ENCODE results near the gene BLOC1S2. TPM values are rescaled to one million over a fixed set of nuclear protein-coding genes. Genes with fewer than 3 reads are reported as not detected.

The BLOC1S2 gene
- polyA plus RNA-seq (2013, experiment 1 of 4): 64.6 TPM
- 67.8 TPM for polyA plus RNA-seq (2013, experiment 2 of 4)
- polyA plus RNA-seq (2013, experiment 3 of 4): 63.7 TPM
- polyA plus RNA-seq (2013, experiment 4 of 4): 64.0 TPM

DNA sequence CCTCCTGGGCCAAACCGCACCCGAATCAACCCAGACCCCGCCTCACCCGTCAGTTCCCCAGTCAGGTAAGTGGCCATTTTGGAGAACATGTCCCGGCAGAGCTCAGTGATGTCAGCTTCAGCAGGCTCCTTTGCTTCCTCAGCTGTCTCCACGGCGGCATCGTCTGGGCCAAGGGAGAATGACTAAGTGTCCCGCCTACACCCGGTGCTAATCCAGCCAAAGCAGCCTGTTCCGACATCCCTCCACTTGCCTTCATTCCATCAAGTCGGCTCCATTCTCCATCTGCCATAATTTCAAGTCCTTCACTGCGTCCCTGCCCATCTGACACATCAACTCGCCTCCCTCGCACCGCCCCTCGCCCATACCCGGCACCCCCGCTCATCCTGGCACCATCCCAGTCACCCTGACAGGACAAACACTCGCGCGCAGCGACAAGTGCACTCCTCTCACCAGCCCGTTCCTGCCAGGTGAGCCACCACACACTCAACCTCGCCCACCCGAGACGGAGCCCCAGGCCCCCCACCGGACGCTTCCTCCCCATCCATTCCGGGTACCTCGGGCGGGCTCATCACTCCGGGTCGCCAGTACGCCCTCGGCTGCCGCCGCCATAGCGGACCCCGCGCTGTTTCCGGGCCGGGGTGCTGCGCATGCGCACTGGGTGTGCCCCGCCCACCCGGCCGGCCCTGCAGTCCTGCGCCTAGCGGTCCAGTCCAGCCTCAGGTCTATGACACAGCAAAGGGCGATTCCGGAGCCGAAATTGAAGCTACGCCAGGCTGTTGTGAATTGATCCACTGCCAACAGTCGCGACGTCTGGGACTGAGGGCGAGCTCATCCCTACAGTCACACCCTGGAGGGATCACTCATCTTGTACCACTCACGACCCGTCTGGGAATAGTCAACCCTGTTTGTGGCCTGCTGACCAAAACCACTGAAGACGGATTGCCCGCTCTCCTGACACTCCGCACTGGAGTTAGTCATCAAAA, at the start of gene BLOC1S2:
Gene BLOC1S2, minus strand, starts transcription at position 630 of the 983 bp plus-strand sequence. Its CDS starts 21 bp downstream, at position 609.
- Histone ChIP-seq H3K36me3 (ENCODE audit: control insufficient read depth, insufficient read depth, low read length) (no peaks in the 10 kb centered on the region), H3K27ac (ENCODE audit: insufficient read depth, low read depth, low read length, poor library complexity, severe bottlenecking) (peak within 1 kb of the TSS; percentile 39), H3K27me3 (ENCODE audit: control insufficient read depth, insufficient read depth, low read length, poor library complexity, severe bottlenecking) (no peaks in the 10 kb centered on the region), H3K4me3 (ENCODE audit: insufficient read depth, low read depth, low read length) (peak within 1 kb of the TSS; percentile 87), H3K9me3 (ENCODE audit: control insufficient read depth, low read length) (no peaks in the 10 kb centered on the region), H3K4me1 (ENCODE audit: control insufficient read depth, insufficient read depth, low read length) (no peaks in the 10 kb centered on the region)
- 6% methylated on average over 63 of the region's 63 CpGs for whole genome bisulfite sequencing, 2 experiments

DNA sequence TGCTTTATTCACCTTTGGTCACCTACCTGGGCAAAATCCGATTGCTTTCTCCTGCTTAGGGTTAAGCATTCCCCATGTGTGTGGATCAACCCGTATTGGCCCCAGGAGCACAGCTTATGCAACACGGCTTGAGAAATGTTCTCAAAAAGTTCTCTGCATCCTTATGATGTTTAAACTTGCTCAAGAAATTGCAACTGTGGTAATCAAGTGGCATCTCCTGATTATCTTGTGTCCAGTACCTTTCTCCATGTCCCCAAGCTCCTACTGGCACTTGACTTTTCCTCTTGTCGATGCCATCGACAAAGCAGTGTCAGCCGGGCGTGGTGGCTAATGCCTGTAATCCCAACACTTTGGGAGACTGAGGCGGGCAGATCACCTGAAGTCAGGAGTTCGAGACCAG, 48.3 kb upstream of the BLOC1S2 start:
- no peak overlapping the region for H3K4me3 ChIP-seq (ENCODE audit: insufficient read depth, low read depth, low read length)
- no peaks in the 10 kb centered on the region for H3K9me3 ChIP-seq (ENCODE audit: control insufficient read depth, low read length)
- H3K36me3 ChIP-seq (ENCODE audit: control insufficient read depth, insufficient read depth, low read length): no peaks in the 10 kb centered on the region
- H3K27ac ChIP-seq (ENCODE audit: insufficient read depth, low read depth, low read length, poor library complexity, severe bottlenecking): no peak overlapping the region
- H3K27me3 ChIP-seq (ENCODE audit: control insufficient read depth, insufficient read depth, low read length, poor library complexity, severe bottlenecking): peaks cover 11% of the 10 kb centered on the region
- no peaks in the 10 kb centered on the region for H3K4me1 ChIP-seq (ENCODE audit: control insufficient read depth, insufficient read depth, low read length)
- WGBS, 2 experiments: 88 to 90% methylated on average over 9 of the region's 9 CpGs

DNA sequence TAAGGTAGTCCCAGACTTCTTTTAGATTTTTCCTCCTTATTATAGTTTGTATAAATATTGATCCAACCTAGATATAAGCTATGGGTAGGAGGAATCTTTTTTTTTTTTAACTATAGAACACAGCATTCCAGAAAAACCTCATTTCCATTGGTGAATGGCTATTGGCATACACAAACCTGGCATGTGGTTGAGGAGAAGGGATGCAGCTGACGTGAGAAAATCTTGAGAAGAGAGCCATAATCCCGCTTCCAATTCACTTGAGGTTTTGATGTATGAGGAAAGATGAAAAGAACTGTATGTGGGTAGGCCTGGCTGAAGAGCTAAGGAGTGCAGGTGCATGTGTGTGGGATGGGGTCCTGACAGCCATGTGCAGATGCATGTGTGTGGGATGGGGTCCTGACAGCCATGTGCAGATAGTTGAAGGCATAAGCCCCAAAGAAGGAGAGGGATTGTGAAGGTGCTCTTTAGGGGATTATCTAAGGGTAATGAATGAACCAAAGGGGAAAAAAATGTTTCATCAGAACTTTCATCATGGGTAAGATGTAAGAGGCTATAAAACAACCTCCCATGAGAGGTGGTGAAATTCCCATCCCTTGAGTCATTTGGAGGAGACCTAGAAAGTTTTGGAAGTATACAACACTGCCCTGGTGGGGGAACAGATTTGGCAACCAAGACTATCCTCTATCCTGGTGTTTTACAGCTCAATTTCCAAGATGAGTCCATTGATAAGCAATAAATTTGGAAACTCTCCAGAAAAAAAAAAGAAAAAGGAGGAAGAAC, 47.4 kb upstream of the BLOC1S2 start:
- Histone ChIP-seq H3K4me1 (ENCODE audit: control insufficient read depth, insufficient read depth, low read length) (no peaks in the 10 kb centered on the region), H3K4me3 (ENCODE audit: insufficient read depth, low read depth, low read length) (no peak overlapping the region), H3K27ac (ENCODE audit: insufficient read depth, low read depth, low read length, poor library complexity, severe bottlenecking) (no peak overlapping the region), H3K27me3 (ENCODE audit: control insufficient read depth, insufficient read depth, low read length, poor library complexity, severe bottlenecking) (peaks cover 18% of the 10 kb centered on the region), H3K9me3 (ENCODE audit: control insufficient read depth, low read length) (no peaks in the 10 kb centered on the region), H3K36me3 (ENCODE audit: control insufficient read depth, insufficient read depth, low read length) (no peaks in the 10 kb centered on the region)
- WGBS, 2 experiments: 88 to 93% methylated on average over 2 of the region's 2 CpGs

DNA sequence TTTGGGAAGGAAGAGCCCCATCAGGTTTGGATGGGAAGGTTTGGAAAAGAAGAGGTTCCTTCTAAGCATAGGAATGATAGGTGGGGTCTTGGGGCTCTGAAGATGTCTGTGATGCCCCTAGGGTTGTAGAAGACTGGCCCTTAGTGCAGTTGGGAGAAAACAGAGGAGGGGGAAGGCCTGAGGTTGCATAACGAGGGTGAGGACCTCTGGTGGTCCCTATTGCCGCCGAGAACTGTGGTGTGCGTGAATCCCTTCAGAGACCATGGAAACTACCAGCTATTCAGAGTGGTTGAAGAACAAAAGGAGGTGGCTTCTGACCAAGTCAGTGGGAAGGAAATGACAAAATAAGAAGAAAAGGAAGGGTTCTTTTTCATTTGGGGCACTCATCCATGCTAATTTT, 46.6 kb upstream of the BLOC1S2 start:
- Histone ChIP-seq H3K4me3 (ENCODE audit: insufficient read depth, low read depth, low read length) (no peak overlapping the region), H3K27ac (ENCODE audit: insufficient read depth, low read depth, low read length, poor library complexity, severe bottlenecking) (no peak overlapping the region), H3K27me3 (ENCODE audit: control insufficient read depth, insufficient read depth, low read length, poor library complexity, severe bottlenecking) (peaks cover 22% of the 10 kb centered on the region), H3K36me3 (ENCODE audit: control insufficient read depth, insufficient read depth, low read length) (no peaks in the 10 kb centered on the region), H3K4me1 (ENCODE audit: control insufficient read depth, insufficient read depth, low read length) (no peaks in the 10 kb centered on the region), H3K9me3 (ENCODE audit: control insufficient read depth, low read length) (no peaks in the 10 kb centered on the region)
- 46 to 58% methylated on average over 4 of the region's 4 CpGs for WGBS, 2 experiments

DNA sequence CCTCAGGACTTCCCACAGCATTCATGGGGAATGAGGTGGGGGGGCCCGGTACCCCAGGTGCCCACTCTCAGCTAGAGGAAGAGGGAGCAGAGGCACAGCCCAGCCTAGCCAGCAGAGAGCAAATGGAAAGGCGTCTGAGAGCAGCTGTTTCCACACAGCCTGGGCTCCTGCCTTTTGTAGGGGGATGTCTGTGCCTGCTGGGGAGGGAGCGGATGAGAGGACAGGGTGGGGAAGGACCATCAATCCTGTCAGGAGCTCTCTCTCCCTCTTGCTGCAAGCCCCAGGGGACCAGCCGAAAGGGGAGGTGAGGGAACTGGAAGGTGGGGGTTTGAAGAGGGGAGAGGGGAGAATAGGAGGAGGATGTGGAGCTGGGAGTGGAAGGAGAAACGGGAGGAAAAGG, 43.6 kb upstream of the BLOC1S2 start, which contains the start of gene PKD2L1:
Gene PKD2L1, minus strand, starts transcription at position 150 of the 400 bp plus-strand sequence. Its CDS starts 125 bp downstream, at position 25.
- H3K9me3 ChIP-seq (ENCODE audit: control insufficient read depth, low read length): no peaks in the 10 kb centered on the region
- 60 to 70% methylated on average over 5 of the region's 5 CpGs for WGBS, 2 experiments
- H3K27me3 ChIP-seq (ENCODE audit: control insufficient read depth, insufficient read depth, low read length, poor library complexity, severe bottlenecking): peaks cover 42% of the 10 kb centered on the region
- H3K27ac ChIP-seq (ENCODE audit: insufficient read depth, low read depth, low read length, poor library complexity, severe bottlenecking): no peak within 1 kb of the TSS
- H3K4me3 ChIP-seq (ENCODE audit: insufficient read depth, low read depth, low read length): no peak within 1 kb of the TSS
- no peaks in the 10 kb centered on the region for H3K4me1 ChIP-seq (ENCODE audit: control insufficient read depth, insufficient read depth, low read length)
- H3K36me3 ChIP-seq (ENCODE audit: control insufficient read depth, insufficient read depth, low read length): no peaks in the 10 kb centered on the region

DNA sequence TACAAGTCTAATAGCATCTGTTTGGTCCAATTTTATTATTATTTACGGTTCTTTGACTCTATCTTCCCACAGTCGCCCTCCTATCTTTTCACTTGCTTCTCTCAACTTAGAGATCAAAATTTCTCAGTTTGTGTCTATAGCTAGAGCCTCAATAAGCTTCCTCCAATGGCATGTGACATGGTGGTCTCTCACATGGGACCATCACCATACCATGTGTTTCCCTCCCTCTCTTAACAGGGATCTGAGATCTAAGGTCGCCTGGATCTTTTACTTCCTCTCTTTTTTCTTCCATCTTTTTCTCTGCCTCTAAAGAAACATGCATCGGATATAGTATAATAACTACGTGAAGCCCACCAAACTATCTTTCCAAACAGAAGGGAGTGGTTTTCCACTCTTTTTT, 41.7 kb upstream of the BLOC1S2 start:
- Histone ChIP-seq H3K36me3 (ENCODE audit: control insufficient read depth, insufficient read depth, low read length) (no peaks in the 10 kb centered on the region), H3K4me1 (ENCODE audit: control insufficient read depth, insufficient read depth, low read length) (no peaks in the 10 kb centered on the region), H3K9me3 (ENCODE audit: control insufficient read depth, low read length) (no peaks in the 10 kb centered on the region), H3K27ac (ENCODE audit: insufficient read depth, low read depth, low read length, poor library complexity, severe bottlenecking) (no peak overlapping the region), H3K4me3 (ENCODE audit: insufficient read depth, low read depth, low read length) (no peak overlapping the region), H3K27me3 (ENCODE audit: control insufficient read depth, insufficient read depth, low read length, poor library complexity, severe bottlenecking) (peaks cover 46% of the 10 kb centered on the region)
- 60 to 65% methylated on average over 5 of the region's 5 CpGs for WGBS, 2 experiments

DNA sequence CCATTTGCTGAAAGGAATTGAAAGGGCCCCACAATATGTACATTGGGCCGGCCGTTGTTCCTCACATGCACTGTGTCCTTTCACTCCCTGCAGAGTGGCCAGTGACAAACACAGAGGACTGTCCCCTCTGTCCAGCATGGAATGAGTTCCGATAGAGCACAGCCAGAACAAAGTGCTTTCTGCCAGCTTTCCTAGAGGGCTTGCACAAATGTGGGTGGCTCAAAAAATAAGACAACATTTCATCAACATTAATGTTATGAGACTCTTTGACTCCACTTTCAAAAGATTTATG, 41.2 kb upstream of the BLOC1S2 start:
- Histone ChIP-seq H3K4me1 (ENCODE audit: control insufficient read depth, insufficient read depth, low read length) (no peaks in the 10 kb centered on the region), H3K36me3 (ENCODE audit: control insufficient read depth, insufficient read depth, low read length) (no peaks in the 10 kb centered on the region), H3K4me3 (ENCODE audit: insufficient read depth, low read depth, low read length) (no peak overlapping the region), H3K27ac (ENCODE audit: insufficient read depth, low read depth, low read length, poor library complexity, severe bottlenecking) (no peak overlapping the region), H3K27me3 (ENCODE audit: control insufficient read depth, insufficient read depth, low read length, poor library complexity, severe bottlenecking) (peaks cover 46% of the 10 kb centered on the region), H3K9me3 (ENCODE audit: control insufficient read depth, low read length) (no peaks in the 10 kb centered on the region)
- WGBS, 2 experiments: 89% methylated on average over 3 of the region's 3 CpGs

DNA sequence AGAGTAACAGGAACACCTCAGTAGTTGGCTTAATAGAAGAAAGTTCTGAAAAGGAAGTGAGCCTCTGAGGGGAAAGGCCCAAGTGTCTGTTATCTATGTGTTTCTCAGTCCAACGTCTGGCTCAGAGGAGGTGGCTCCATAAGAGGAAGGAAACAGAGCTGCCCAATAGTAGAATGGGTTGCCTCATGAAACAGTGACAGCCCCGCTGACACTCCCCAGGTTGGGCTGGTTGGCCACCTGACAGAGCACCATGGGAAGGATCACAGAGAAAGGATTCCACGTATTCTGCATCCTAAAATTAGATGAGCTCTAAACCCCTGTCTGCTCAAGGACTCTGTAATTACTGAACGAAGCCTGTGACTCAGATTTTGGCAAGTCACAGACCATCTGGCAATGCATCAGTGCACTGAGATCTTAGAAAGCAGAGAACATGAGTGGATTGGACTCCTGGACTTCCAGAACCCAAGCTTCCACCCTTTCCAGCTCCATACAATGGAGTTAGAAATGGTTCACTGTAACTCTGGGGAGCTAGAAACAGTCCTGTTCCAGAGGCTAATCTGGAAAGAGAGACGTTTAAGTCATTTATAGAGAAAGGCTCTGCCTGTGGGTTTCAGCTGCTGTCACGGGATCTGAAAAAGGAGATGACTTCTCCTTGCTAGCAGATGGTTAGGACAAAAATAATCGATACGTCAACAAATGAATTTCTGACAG, 40.7 kb upstream of the BLOC1S2 start:
- 69% methylated on average over 8 of the region's 8 CpGs for WGBS, 2 experiments
- Histone ChIP-seq H3K27ac (ENCODE audit: insufficient read depth, low read depth, low read length, poor library complexity, severe bottlenecking) (no peak overlapping the region), H3K4me1 (ENCODE audit: control insufficient read depth, insufficient read depth, low read length) (no peaks in the 10 kb centered on the region), H3K27me3 (ENCODE audit: control insufficient read depth, insufficient read depth, low read length, poor library complexity, severe bottlenecking) (peaks cover 46% of the 10 kb centered on the region), H3K36me3 (ENCODE audit: control insufficient read depth, insufficient read depth, low read length) (no peaks in the 10 kb centered on the region), H3K4me3 (ENCODE audit: insufficient read depth, low read depth, low read length) (no peak overlapping the region), H3K9me3 (ENCODE audit: control insufficient read depth, low read length) (no peaks in the 10 kb centered on the region)

DNA sequence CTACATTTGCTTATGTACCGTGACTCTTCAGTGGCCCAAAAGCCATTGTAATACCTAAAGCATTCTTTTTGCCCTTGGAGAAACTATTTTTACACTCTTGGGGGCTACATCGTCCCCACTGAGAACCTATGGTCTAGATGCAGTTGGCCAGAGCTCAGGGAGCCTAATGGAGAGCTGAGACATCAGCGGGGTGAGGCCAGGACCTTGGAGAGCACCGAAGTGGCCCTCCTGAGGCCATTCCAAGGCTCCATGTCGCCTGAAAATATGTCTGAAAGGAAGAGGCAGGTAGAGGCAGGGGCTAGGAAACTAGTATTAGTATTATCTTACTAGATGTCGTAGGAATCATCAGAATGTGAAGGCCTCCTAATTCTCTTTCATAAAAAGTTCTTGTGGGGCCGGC, 38.7 kb upstream of the BLOC1S2 start:
- WGBS, 2 experiments: 40 to 43% methylated on average over 7 of the region's 7 CpGs
- peaks cover 40% of the 10 kb centered on the region for H3K27me3 ChIP-seq (ENCODE audit: control insufficient read depth, insufficient read depth, low read length, poor library complexity, severe bottlenecking)

More for the DNA sequence above, 38.7 kb upstream of the BLOC1S2 start:
- no peak overlapping the region for H3K27ac ChIP-seq (ENCODE audit: insufficient read depth, low read depth, low read length, poor library complexity, severe bottlenecking)
- H3K9me3 ChIP-seq (ENCODE audit: control insufficient read depth, low read length): no peaks in the 10 kb centered on the region
- no peaks in the 10 kb centered on the region for H3K4me1 ChIP-seq (ENCODE audit: control insufficient read depth, insufficient read depth, low read length)
- no peak overlapping the region for H3K4me3 ChIP-seq (ENCODE audit: insufficient read depth, low read depth, low read length)
- H3K36me3 ChIP-seq (ENCODE audit: control insufficient read depth, insufficient read depth, low read length): no peaks in the 10 kb centered on the region
